Measurements from ENCODE around the gene KCTD20.
"Not testable (repeated sequence)": the region's sequence is repeated elsewhere in the genome, so short reads cannot be mapped to it uniquely, and the experiment has no call there.

The KCTD20 gene

DNA sequence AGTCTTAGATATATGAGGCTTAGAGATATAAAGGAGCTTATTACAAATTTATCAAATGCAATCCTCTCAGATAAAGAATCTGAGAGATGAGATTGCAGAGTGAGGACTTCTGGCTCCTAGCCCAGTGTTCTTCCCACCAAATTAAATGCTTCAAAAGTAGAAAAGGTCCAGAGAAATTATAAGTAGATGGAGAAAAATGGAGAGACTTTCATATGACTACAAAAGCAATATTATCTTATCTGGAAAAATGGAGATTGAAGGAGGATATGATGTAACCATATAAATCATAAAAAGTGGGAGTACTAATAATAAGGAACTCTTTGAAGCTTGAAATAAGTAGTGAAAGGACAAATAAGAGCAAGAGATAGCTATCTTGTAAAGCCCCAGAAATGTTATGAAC is 2.8 kb downstream of the KCTD20 start:
- no peak for DNase-seq

DNA sequence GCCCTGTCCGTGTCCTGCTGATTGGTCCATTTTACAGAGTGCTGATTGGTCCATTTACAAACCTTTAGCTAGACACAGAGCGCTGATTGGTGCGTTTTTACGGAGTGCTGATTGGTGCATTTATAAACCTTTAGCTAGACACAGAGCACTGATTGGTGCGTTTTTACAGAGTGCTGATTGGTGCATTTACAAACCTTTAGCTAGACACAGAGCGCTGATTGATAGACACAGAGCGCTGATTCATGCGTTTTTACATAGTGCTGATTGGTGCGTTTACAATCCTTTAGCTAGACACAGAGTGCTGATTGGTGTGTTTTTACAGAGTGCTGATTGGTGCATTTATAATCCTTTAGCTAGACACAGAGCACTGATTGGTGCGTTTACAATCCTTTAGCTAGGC is 6.4 kb downstream of the KCTD20 start:
- not testable (repeated sequence) for DNase-seq

DNA sequence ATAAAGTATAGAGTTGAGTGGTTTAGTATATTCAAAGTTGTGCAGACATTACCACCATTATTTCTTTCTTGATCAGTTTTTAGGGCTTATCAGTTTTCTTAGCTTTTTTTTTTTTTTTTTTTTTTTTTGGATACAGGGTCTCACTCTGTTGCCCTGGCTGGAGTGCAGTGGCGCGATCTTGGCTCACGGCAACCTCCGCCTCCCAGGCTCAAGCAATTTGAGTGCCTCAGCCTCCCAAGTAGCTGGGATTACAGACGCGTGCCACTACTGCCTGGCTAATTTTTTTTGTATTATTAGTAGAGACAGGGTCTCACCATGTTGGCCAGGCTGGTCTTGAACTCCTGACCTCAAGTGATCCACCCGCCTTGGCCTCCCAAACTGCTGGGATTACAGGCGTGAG is 10.1 kb downstream of the KCTD20 start:
- DNase-seq: not testable (repeated sequence)

DNA sequence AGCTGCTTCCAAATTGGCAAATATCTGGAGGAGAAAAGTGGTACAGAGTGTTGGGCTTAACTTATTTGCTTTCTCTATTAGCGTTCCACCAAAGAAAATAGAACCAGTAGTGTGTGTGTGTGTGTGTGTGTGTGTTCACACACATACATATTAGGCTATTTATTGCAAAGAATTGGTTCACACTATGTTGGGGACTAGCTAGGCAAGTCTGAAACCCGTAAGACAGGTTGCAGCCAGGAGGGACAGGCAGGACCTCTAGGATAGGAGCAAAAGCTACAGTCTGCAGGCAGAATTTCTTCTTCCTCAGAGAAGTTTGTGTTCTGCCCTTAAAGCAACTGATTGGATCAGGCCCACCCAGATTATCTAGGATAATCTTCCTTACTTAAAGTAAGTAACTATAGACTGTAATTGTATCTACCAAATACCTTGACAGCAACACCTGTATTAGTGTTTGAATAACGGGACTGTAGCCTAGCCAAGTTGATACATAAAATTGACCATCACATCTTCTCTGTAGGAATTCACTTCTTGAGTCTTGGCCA is 12.8 kb downstream of the KCTD20 start:
- no peak for DNase-seq

DNA sequence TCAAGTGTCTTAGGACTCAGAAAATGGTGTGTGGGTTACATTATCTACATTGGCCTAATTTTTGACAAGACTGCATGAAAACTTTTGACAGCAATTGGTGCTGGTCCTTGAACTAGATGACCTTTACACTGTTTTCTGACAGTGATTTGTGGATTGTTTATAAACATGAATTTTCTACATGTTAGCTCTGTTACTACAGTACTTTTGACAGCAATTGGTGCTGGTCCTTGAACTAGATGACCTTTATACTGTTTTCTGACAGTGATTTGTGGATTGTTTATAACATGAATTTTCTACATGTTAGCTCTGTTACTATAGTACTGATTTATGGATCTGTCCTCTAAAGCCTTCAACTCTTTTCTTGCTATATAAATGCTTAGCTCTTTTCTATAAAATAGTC is 16.7 kb downstream of the KCTD20 start:
- DNase-seq: no peak

DNA sequence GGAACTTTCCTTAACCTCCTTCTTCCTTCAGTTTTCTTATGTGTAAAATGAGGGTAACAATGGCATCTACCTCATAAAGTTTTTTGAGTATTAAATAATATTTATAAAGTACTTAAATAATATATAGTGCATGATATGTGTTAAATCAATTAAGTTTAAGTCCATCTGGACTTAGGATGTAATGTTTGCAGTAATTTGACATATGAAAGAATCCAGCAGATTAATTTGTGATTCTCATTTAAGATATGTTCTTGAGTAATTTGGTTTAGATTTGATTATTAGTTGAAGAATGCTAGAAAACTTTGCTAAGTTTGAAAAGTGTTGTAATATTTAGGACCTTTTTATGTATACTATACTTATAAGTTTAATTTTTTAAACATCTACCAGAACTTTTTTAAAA is 18.1 kb downstream of the KCTD20 start:
- DNase-seq: no peak

DNA sequence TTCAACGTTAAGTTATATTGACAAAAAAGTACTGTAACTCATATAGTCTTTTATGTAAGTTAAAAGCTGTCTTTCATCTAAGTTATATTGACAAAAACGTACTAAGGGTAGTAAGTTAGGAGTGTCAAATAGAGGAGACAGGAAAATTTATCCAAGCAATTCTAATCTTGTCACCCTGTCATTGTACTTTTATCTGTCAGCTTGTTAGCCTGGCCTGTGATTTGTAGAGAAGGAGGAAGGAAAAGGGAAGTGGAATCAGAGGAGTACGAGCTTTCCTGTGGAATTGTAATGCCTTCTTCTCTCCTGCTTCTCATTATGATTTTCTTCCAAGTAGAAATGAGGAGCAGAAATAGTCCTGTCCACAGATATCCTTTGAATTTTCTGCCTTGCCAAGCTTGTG is 18.8 kb downstream of the KCTD20 start:
- DNase-seq: no peak

DNA sequence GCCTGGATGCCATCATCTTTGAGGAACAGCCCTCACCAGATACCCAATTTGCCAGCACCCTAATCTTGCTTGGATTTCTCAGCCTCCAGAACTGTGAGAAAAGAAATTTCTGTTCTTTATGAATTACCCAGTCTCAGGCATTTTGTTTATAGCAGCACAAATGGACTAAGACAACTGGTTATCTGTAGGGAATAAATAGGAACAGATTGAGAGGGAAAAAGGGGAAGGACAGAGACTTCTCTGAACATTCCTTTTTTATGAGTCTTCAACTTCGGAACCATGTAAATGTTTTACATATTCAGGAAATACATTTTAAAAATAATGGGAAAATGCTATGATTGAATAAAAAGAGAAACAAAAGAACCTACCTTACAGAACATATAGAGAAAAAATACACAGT is 20.9 kb downstream of the KCTD20 start:
- no peak for DNase-seq

DNA sequence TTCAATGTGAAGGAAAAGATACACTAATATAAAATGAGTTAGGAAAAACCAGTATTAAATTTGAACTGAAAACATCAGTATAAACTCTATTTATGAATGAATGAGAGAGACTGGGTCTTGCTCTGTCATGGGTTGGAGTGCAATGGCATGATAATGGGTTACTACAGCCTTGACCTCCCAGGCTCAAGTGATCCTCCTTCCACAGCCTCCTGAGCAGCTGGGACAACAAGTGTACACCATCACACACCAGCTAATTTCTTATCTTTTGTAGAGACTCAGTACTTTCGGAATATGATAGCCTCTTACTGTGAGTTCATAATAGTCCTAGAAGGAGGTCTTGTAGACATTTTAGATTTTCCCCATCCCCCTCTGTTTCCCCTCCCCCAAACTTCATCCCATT is 21.4 kb downstream of the KCTD20 start:
- DNase-seq: no peak

DNA sequence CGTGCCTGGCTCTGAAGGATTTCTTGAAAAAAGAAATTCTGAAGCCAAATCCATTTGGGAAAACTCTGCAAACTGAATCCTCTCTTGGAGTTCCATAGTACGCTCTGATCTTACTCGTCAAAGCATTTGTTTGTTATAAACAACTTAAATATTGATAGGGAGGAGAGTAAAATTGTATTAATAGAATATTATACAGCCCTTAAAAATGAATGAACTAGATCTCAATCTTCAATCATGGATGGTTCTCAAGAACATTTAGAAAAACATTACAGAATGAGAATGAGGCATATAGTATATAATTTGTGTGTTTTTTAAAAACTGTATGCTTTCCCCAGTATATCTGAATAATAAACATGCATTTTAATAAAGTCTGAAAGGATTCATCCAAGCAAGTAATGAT is 24.8 kb downstream of the KCTD20 start:
- no peak for DNase-seq

DNA sequence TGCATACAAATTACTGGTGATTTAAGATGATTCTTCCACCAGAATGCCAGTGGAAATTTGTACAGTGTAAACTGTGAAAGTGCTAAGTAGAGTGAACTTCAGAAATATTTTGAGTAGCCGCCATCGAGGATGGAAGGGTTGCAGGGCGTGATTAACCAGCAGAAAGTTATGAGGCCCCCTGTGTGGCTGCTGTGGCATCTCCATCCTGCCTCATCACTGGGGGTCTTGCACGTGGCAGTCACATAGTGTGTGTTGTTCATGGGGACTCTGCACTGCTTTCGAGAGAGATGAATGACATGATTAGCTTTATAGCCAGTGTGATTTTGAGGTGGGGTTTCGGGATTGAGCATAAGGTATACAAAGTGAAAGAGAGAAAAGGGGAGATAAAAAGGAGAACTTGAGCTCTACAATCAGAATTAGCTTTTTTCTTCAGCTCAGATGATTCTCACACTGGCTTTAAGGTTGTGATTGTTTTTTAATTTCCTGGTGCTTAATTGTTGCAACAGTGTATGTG is 26.4 kb downstream of the KCTD20 start:
- no peak for DNase-seq

DNA sequence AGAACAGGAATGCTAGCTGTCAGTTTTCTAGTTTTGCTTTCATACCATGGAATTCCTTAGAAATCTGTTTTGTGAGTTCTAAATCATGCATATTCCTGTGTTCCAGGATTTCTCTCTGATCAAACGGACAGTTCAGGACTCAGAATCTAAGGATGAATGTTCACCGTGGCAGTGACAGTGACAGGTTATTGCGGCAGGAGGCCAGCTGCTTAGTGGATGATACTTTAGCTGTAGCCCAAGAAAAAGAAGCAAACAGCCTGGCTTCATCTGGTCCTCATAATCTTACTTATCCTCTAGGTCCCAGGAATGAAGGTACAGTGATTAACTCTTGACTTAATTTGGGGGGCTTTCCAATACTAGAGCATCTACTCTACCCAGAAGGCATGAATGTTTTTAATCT is 27.1 kb downstream of the KCTD20 start:
- no peak for DNase-seq

DNA sequence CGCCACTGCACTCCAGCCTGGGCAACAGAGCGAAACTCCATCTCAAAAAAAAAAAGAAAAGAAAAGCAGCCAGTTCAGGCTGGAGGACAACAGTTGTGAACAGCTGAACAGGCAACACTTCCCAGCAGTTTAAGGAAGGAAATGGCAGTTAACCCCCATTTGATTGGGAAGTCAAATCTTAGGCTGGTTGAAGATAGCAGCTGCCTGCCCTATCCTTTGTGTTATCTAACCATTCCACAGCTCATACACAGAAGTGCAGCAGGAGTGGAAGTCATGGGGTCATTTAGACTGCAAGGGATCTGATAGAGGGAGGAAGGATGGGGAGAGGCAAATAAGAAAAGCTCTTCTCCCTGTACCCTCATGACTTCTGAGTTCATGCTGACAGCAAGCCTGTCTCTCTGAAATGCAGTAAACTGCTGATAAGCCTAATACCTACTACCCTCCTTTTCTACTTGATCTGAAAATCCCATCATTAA is 35.3 kb downstream of the KCTD20 start:
- DNase-seq: no peak

DNA sequence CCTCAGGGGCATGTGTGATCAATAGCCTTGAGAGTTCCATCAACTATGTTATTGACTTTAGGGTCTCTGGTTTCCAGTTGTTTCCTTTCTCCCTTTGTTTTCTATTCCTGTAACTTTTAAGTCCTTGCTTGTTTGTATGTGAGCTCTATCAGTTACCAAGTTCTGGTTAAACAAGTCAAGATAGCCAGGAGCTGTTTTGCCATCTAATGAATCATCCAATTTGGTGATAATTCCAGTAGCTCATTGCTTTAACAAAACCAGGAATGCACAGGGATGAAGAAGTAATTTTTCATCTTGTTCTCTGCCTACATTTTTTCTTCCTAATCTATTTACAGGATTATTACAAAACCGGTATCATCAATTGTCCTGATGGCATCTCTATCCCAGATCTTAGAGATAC is 36.5 kb downstream of the KCTD20 start:
- DNase-seq: no peak

DNA sequence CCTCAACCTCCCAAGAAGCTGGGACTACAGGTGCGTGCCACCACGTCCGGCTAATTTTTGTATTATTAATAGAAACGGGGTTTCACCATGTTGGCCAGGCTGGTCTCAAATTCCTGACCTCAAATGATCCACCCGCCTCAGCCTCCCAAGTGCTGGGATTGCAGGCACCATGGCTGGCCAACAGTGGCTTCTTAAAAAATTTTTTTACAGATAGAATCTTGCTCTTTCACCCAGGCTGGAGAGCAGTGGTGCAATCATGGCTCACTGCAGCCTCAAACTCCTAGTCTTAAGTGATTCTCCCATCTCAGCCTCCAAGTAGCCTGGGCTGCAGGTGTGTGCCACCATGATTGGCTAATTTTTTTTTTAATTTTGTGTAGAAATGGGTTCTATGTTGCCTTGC is 40.5 kb downstream of the KCTD20 start:
- not testable (repeated sequence) for DNase-seq

DNA sequence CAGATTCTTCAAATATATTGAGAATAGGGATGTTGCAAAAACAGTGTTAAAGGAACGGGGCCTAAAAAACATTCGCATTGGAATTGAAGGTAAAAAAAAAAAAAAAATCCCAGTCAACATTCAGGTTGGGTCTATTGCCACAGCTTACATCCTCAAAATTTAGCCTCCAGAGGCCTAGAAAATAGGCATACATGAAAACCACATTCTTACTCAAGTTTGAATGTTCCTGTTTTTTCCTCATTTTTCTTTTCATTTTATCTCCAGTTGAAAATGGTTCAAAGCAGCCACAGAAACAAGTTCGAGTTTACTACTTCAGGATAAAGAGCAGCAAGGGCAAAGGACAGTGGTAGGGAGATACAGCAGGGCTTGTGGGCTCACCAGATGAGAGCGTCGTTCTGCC is 41.9 kb downstream of the KCTD20 start:
- DNase-seq: no peak

DNA sequence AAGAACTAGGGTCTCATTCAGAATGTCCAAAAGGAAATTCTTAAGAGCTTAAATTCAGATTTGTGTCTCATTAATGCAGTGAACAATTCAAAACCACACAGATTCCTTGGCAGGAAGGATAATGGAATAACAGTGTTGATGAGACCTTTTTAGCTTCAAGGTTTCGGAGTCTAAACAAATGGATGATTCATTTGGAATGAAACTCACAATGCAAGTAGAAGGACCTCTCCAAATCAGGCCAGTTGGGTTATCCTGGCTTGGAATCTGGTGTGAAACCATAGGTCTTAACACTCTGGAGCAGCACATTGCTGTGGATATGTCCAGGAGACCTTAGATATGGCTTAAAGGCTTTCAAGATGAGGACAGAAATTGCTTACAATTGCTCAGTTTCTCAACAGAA is 44.9 kb downstream of the KCTD20 start:
- no peak for DNase-seq

DNA sequence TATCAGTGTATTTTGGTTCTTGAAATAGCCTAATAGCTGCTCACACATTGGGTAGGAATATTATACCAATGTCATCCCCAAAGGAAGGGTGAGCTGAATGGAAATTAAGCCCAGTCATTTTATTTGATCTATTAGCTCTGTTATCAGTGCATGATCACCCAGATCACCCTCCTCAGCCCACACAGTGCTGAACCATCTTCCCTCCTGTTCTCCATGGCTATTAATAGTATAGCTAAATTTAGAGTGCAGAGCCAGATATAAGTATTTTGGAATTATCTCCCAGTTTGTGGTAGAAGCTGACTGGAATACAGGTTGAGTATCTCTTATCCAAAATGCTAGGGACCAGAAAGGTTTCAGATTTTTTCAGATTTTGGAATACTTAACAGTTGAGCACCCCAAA is 45.4 kb downstream of the KCTD20 start:
- no peak for DNase-seq

DNA sequence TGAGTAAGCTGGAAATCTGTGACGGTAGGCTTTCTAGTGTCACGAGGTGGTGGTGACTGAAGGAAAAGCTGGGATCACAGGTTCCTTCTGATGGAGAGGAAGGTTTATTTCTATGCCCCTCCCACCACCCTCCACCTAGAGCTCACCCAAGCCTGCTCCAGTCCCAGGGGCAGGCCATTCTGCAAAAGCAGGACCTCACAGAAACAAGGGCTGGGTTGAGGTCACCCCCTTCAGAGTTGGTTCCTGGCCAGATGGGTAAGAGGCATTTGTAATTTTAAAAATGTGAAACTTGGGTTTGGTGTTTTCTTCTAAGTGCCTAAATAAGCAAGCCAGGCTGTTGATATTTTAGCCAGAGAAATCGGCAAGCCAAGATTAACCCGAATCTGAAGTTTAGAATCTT is 46.6 kb downstream of the KCTD20 start:
- no peak for DNase-seq

DNA sequence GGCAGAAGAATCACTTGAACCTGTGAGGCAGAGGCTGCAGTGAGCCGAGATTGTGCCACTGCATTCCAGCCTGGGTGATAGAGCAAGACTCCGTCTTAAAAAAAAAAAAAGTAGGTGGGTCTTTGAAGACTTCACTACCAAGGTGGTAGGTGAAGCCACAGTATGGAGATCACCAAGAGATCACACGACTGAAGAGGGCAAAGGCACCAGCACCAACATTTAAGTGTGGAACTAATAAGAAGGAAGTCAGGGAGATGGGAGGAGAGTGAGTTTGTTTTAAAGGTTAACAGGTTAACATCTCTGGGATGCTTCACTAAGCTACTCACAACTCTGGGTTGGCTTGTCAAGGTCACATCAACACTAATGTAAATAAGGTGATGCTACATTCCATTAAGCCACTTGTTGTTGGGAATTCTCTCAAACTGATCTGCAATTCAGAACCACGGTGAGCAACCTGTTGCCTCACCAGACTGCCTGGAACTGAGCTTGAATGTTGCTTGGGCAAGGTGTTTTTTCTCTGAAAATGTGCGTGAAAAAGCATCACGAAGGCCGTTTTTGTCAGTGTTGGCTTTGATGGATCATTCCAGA is 48.7 kb downstream of the KCTD20 start:
- DNase-seq: no peak

DNA sequence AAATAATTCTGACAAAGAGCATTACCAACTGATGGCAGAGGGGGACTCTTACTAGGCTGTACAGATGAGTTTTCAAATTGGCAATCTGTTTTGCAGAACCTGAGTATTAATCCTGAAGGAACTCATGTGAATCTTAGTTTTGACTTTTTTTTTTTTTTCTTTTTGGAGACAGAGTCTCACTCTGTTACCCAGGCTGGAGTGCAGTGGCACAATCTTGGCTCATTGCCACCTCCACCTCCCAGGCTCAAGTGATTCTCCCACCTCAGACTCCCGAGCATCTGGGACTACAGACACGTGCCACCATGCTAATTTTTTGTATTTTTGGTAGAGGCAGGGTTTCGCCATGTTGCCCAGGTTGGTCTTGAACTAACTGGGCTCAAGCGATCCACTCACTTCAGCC is 49.3 kb downstream of the KCTD20 start:
- DNase-seq: no peak

DNA sequence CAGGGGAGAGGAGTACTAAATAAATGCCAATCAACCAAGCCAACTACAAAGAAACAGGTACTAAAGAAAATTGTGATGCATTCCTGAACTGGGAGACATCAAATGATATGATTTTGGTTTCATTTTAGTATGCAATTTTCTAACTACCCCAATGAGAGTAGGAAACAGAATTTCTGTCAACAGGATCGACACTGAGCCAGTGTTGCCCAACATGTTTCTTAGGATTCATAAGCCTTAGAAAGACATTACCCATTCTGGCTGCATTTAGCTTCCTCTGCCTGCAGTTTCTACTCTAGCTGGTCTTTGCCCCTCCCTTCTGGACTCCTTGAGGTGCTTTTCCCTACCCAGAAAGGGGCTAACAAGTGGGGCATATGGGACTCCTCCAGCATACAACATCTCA is 49.8 kb downstream of the KCTD20 start:
- no peak for DNase-seq

DNA sequence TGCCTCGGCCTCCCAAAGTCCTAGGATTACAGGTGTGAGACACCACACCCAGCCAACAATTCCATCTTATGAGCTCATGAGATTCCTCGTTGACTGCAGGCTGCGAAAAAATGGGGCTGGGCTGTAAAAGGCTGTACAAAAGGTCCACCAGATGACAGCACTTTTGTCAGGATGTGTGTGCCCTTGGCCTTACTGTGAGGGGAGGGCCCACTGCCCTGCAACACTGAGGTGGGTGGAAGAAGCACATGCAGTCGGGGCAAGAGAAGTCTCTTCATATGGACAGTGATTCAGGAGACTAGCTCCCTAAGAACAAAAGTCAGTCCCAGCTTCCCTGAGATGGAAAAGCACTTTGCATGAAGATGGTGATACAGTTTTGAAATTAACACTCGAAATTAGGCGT is 50.5 kb downstream of the KCTD20 start:
- no peak for DNase-seq

DNA sequence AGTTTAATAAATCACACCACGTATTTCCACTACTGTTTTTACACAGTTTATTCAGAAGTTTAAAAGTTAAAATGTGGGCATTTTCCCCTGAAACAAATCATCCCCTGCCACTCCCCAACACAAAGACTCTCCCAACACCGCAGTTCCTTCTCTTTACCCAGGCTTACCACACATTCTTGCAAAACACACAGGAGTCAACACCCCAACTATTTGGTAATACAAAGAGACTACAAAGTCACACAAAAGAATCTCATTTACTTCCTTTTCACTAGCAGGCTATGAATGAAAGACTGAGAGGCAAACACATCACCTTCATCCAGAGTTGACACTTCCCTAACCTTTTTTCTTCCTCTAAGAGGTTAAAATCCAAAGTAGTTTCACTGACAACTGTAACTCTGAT is 51.1 kb downstream of the KCTD20 start:
- no peak for DNase-seq

DNA sequence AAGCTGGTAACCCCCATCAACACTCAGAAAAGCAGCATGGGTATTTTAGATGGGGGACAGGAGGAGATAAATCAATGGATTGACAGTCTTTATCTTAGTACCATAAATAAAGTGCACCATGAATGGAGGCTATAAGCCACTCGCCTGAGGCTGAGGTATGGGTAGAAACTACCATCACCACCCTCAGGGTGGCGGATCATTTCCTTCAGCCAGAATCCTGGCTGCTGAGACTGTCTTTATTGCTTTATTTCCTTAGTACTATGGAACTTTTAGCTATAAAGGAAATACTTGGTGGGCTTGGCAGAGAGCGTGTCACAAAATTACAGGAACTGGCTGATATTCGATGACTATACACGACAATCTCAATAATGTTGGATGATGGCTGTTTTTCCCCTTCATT is 52.3 kb downstream of the KCTD20 start:
- DNase-seq: no peak
